DMS114 treated with DMSO at 0.1 percent for 48 hours (cell line): Measurements from ENCODE around the gene FCRL5.
A peak's percentile ranks its signal among the peaks of the same experiment; 100 is the strongest.

Experiments used
- DNase-seq: peaks from one replicate; lab custom pipeline; 2025; ENCODE audit not compliant: unreplicated experiment; lab: John Stamatoyannopoulos, UW

The FCRL5 gene

DNA sequence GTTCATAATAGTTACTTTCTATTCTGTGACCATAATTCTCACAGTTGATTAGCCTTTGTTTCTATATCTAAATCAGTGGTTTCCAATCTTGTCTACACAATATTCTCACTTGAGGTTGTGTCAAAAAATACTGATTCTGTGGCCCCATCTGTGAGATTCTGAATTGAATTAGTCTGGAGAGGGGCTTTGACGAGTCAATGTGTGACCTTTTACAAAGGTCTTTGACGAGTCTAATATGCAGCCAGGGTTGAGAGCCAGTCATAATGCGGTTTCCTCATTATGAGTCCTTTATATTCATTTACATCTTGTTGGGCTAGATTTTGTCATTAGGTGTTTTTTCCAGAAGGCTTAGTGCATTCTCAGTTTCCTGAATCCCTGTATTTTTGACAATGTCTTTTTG is 19.7 kb downstream of the FCRL5 start:
- DNase-seq, result no peak

DNA sequence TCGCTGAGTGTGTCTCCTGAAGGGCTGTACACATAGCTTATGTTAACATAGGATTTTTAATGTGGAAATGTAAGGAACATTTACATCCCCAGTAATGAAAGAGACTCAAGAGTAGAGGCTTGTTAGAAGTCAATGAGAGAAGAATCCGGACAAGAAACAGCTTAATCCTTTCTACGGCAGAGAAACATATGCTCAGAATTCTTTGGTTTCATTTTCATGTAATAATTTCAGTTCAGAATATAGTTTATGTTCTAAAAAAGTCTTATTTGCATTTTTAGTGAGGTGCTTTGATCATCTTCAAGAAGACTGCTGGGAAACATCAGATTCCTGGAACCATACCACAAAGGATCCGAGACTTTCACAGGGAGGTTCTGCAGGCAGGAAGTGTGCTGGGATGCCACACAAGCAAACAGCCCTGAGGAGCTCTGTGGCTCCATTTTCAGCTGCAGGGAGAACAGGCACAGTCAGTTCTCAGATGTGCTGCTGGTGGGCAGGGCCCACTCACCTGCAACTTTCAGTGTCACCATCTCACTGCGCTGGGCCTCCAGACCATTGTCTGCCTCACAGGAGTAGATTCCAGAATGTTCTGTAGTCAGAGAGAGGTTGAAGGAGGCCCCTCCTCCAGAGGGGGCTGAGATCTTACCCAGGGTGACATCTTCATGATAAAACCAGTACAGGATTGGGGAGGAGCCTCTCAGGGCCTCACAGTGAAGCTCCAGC is 28.4 kb downstream of the FCRL5 start:
- no peak for DNase-seq

DNA sequence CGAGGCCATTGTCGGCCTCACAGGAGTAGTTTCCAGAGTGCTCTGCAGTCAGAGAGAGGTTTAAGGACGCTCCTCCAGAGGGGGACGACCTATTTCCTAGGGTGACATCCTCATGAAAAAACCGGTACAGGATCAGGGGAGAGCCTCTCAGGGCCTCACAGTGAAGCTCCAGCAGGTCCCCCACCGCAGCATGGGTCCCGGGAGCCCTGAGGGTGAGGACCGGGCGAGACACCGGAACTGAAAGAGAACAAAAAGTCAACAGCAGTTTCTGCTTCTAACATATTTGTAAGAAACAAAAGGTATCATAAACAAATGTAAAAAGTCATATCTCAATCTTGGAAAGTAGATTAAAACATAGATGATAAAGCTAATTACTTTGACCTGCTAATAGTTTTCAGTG is 31.3 kb downstream of the FCRL5 start:
- DNase-seq, result no peak

DNA sequence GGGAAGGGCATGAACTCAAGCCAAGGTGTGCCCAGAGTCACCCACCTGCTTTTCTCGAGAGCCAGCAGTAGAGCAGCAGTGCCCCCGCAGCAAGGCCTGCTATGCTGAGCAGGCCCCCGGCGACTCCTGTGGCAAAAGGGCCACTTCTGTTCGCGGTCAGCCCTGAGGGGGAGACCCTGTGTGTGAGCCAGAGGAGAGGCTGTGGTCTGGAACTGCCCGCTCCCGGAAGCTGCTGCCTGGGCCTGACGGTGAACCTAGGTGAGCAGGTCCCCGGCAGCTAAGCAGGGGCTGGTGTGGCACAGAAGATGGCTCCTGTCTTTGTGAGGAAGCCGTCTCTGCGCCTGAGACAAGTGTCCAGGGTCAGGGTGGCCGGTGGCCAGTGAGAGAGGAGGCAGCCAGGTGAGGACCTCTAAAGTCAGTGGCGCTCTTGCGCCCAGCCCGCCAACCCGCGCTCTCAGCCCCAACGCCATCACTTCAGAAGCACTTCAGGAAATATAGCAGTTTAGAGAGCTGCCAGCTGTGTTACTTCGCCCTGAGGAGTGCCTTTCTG is 31.9 kb downstream of the FCRL5 start:
- DNase-seq, result no peak

DNA sequence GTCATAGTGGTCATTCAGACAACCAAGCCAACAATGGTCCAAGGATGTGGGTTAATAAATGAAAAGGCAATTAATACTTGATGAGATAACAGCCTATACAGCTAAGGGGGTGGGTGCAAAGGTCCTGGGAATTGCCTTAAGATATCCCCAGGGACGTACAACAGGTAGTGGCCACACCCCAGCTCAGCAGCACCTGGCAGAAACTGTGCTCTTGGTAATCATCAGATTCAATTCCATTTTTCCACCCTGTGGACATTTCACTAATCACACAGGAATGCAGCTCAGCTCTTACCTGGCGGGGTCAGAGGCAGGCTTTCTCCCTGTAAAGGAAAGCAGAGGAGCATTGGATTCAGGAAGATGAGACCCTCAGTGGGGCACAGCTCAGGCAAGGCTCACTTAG is 32.9 kb downstream of the FCRL5 start:
- no peak for DNase-seq

DNA sequence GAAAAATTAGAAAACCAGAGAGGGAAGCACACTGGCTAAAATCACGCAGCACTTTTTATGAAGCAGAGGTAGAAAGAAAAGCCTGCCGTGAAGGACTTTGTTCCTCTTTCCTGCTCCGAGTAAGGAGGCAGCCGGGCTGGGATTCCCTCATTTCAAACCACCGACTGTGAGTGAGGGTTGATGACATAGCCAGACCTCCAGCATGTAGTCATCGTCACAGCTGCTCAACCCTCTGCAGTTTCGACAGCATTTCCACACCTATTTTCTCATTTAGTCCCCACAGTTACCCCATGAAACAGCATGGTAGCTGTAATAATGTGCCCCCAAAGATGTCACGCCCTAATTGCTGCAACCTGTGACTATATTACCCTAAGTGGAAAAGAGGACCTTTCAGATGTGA is 35.3 kb downstream of the FCRL5 start:
- no peak for DNase-seq

DNA sequence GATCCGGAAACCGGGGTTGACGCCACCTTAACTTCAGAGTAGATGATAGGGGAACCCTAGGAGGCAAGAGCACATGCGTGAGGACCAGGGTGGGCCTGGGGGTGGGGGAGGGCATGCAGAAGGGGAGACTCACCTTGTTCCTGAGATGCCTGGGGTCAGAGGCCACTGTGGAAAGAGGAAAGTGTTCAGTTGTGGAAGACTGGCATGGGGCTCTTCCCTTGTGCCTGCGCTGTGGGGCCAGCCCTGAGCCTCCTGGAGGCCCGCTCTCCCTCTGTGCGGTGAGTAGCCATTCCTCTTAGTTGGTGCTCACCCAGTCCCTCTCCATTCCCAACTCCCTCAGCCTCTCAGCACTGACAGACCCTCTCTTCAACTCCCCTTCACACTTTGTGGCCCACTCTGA is 36.6 kb downstream of the FCRL5 start:
- DNase-seq, result no peak

DNA sequence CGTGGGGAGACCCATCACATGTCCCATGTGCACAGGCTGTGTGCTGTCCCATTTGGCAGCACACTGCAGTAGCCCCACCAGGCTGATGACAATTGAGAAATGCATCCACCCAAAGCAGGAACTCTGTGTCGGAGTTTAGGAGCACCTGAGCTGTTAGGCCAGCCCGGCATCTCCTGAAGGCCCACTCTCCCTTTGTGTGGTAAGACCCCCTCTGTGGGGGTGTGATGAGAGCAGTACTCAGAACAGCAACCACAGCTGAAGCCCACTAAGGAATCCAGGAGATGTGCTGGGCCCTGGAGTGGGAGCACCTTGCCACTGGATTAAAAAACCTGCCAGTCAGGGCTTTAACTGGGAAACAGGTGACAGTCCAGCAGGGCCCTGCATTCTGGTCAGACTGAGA is 37.2 kb downstream of the FCRL5 start:
- no peak for DNase-seq

DNA sequence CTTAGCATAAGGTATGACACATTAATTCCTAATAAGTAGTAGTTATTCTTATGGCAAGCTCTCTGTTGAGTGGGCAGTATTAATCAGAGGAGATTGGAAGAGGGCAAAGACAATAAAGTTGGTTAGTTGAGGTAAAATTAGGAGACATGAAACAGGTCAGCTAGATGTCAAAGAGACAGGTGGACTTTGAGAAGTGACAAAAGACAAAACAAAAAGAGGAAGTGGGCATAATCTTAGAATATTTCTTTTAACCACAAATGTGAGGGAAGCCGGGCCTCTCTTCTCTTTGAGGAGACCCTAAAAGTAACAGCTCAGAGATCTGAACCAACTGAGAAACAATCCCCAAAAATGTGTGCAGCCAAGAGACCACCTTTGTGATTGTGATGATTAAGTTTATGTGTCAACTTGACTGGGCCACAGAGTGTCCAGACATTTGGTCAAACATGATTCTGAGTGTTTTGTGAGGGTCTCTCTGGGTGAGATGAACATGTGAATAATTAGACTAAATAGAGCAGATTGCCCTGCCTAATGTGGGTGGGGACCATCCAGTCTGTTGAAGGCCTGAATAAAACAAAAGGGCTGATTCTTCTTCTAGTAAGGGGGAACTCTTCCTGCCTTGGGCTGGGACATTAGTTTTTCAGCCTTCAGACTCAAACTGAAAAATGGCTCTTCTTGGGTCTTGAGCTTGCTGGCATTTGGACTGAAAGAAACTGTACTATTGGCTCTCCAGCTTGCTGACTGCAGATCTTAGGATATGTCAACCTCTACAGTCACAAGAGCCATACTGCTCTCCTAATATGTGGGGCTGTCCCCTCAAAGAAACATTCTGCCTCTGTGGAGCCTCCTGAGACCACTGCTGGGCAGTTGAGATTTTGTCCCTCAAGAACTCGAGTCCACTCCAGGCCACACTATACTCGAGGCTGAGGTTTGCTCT is 40.0 kb downstream of the FCRL5 start:
- DNase-seq, result no peak

DNA sequence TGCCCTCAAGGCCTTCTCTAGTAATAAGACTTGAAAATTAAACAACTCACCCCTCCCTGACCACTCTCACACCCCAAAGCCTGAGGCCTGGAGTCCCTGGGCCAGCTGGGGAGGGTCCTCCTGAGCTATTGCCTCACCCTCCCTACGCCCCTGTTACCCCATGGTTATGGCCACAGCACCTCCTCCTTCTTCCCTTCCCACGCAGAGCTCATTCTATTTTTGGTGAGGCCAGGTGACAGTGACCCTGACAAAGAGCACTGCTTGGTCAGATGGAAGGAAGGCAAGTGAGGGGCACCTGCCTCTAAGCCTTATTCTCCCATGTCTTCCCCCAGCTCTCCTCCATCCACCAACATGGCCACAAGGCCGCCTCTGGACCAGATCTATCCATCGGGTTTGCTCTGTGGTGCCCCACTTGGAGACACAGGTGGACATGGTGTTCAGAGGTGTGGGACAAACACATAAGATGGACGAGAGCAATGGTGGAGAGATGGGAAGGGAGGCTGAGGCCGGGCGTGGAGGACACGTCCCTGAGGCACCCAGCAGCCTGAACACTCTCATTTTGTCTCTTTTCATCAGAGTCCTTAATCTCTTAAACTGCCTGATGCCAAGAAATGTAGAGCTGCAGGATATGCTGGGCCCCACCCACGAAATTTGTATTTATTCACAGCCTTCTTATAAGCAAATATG is 42.6 kb downstream of the FCRL5 start:
- DNase-seq, result no peak

DNA sequence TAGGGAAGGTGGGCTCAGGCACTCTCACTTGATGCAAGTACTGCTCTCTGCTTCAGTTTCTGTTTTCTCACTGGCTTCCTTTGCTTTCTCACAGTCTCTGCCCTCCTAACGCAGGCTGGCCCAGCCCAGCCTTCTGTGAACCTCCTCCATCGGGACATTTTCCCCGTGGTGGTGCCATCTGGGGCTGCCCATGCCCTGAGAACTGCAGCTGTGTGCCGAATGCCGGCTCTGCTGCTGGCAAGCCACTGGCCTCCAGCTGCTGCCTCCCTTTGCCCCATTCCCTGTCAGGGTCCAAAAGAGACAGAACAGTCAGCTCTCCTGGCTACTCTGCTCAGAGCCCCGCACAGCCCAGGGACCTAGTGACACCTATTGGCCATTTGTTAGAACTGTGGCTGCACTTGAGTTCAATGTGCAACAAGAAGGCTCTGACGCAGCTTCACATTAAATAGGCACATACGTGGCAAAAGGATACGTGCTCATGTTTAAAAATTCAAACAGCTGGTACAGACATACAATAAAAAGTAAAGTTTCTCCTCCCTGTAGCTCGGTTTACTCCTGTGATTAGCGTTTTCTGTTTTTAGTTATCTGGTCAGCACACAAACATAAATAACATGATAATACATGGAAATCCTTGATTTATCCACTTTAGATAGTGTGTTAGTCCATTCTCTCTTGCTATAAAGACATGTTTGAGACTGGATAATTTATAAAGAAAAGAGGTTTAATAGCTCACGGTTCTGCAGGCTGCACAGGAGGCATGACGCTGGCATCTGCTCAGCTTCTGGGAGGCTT is 46.6 kb downstream of the FCRL5 start:
- peak; percentile 73 for DNase-seq

DNA sequence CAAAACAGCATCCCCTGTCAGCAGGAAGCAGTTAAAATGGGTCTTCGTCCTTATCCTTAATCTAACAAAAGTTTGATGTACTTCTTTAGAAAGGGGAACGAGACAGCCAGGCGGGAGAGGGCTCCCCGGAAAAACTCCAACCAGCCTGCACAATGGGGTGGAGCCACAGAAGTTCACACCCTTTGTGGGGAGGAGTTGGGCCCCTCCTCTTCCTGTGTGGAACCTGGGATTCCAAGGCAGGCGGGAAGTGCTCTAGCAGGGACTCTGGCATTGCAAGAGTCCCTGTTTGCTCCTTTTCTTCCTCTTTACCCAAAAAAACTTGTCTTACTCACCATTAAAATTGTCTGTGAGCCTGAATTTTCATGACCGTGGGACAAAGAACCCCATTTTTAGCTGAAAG is 47.7 kb downstream of the FCRL5 start:
- DNase-seq, result no peak

DNA sequence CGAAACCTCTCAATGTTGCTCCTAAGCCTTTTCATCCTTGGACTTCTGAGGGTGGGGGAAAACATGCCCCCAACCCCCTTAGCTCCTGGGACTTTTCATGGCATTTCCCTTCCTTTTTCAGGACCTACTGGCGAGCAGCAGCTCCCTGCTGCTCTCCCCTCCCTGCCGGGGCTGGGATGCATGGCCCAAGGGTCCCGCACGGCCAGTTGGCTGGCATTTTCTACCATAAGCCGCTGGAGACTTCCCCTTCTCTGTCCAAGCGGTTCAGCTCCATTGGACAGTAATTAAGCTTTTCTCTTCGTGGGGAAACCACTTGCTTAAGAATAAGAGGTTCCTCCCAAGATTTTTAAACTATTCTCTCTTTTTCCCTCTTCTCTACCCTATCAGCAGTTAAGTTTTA is 52.8 kb downstream of the FCRL5 start:
- DNase-seq, result no peak

DNA sequence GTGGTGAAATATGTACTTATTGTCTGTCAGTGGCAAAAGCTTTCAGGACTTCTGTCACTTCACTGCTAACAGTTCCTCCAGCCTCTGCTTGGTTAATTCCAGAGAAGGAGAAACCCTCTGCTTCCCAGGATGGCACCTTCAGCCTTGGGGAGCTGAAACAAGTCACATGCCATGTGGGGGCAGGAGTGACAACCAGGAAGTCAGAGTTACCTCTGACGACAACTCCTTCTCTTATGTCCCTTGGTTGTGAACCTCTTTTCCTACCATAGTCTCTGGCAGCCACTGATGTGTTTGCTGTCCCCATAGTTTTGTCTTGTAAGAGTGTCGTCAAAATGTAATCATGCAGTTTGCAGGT is 53.6 kb downstream of the FCRL5 start:
- no peak for DNase-seq

DNA sequence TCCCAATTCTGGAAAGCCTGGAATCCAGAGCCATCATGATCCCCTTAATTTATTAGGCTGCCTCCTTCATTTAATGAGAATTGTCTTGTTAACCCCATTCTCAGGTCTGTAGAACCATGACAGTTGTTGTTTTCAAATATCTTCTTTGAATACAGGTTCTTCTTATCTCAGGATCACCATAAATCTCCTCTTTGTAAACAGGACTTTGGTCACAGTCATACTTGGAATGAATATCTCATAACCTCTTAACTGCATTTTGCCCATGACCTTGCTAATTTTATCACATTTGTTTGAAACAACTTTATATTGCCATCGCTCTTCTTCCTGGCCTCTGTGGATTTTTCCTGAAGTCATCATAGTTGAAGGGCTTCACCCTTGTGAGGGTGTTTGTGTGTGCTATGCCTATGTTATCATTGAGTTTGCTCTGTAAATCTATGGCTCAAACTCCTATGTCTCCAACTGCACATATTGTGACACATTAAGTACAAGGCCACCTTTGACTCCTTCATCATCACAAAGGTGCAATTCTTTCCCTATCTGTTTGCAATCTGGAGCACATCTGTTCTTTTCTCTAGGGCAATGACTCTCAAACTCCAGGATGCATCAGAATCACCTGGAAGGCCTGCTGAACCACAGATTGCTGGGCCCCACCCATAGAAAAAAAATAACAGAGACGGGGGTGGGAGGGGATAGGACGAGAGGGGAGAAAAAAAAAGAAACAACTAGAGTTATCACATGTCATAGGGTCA is 54.2 kb downstream of the FCRL5 start:
- DNase-seq, result no peak

DNA sequence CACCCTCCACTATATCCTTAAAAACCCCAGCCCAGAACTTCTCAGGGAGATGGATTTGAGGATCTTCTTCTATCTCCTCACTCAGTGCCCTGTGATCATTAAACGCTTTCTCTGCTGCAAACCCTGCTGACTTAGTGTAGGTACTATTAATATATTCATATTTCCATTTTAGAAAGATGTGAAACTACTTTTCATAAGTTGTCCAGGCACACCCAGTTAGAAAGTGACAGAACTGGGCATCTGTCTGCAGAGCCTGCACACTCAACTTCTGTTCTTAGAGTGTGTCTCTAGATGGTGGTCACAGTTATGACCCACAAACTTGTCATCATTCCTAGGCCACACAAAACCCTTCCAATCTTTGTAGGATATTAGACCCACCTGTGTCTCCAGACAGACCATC is 55.0 kb downstream of the FCRL5 start:
- no peak for DNase-seq

DNA sequence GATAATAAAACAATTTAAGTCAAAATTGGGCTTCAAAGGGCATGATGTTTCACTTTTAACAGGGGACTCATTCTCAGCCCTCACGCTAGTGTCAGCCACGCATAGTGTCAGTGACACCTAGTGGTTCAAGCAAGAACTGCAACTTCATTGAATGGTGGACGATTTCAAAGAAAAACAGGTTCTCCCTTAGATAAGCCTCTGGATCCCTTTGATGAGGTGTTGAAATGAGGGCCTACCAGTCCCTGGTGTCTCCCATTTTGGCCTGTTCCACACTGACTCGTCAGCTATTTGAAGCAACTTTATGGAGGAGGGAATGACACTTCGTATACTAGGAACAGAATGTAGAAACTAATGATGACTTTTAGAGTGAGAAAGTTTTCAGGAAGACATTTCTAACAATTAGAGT is 56.2 kb downstream of the FCRL5 start:
- peak; percentile 45 for DNase-seq

DNA sequence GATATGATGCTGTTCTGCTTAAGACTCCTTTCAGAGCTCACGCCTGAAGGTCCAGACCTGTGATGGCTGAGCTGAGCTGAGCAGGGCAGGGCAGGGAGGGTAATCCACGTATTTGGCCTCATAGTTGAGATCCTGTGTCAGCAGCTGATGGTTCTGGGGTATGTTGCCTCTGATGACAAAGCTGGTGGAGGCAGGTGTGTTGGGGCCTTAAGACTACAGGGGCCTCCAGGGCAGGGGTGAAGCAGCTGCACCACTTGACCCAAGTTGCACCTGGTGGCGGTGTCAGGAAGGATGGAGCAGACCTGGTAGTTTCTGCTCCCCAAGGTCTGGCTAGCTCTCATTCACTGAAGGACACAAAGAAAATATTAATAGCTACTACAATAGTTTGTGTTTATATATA is 57.0 kb downstream of the FCRL5 start:
- no peak for DNase-seq

DNA sequence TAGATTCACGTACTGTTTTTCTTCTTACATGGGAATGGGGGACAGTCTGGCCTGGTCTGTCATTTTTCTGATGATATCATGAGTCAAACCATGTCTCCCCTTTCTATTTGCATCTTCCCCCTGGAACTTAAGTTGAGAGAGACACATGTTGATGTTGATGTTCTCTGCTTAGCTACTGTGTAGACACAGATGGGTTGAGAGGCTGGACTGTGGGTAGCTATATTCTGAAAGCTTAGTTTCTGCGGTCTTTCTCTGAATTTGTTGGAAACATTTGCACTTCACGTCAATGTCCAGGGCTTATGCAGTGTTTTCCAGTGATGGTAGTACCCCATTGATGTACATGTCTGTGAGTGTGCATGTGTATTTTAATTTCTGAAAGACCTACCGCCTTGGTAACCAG is 58.2 kb downstream of the FCRL5 start:
- no peak for DNase-seq

DNA sequence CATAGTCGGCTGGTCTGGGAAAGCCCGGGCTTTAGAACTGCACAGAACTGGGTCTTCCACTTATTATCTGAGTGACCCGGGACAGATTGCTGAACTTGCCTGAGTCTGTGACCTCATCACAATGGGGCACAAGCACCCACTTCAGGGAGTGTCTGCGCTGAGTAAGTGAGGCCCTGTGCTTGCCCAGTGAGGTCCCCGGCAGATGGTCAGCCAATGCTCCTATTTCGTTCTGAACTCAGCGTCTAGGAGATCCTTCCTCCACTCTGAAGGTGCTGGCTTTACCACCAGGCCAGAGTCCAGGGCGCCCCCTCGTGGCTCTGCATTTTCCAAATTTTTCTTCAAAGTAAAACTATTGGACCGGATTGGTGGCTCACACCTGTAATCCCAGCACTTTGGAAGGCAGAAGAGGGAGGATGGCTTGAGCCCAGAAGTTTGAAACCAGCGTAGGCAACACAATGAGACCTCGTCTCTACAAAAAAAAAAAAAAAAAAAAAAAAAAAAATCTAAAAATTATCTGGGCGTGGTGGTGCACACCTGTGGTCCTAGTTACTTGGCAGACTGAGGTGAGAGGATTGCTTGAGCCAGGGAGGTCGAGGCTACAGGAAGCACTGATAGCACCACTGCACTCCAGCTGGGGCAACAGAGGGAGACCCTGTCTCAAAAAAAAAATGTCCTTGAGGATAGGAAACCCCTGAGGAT is 61.7 kb downstream of the FCRL5 start:
- DNase-seq, result peak; percentile 56
